Effector memory CD4-positive, alpha-beta T cell (primary cell): ENCODE results near the gene COL21A1.

Source experiments
- DNase-seq, 3 donors: peaks; one replicate each; pipeline ENCODE4 v3.0.0-alpha.2; 2020
- H3K27ac ChIP-seq: 2 replicates; pipeline ENCODE4 v1.7.0; 2013; ENCODE audit warnings: mild to moderate bottlenecking, low read length, moderate library complexity; ENCODE audit not compliant: insufficient read depth, poor library complexity, severe bottlenecking
- H3K27me3 ChIP-seq: replicated peaks from 2 replicates; pipeline ENCODE4 v1.7.0; 2013; ENCODE audit warnings: mild to moderate bottlenecking, low read length; ENCODE audit not compliant: insufficient read depth, control insufficient read depth, poor library complexity, severe bottlenecking
- H3K36me3 ChIP-seq: 2 replicates; pipeline ENCODE4 v1.7.0; 2013; ENCODE audit warnings: mild to moderate bottlenecking, low read length, moderate library complexity; ENCODE audit not compliant: control insufficient read depth, insufficient read depth
- H3K4me1 ChIP-seq: 2 replicates; pipeline ENCODE4 v1.7.0; 2013; ENCODE audit warnings: low read length, mild to moderate bottlenecking; ENCODE audit not compliant: control insufficient read depth, insufficient read depth, poor library complexity, severe bottlenecking
- H3K4me3 ChIP-seq: 2 replicates; pipeline ENCODE4 v1.7.0; 2013; ENCODE audit warnings: low read length, low read depth, mild to moderate bottlenecking; ENCODE audit not compliant: insufficient read depth, poor library complexity, severe bottlenecking
- H3K9me3 ChIP-seq: 2 replicates; pipeline ENCODE4 v1.7.0; 2013; ENCODE audit warnings: mild to moderate bottlenecking, low read length, moderate library complexity; ENCODE audit not compliant: control insufficient read depth

COL21A1 gene

DNA sequence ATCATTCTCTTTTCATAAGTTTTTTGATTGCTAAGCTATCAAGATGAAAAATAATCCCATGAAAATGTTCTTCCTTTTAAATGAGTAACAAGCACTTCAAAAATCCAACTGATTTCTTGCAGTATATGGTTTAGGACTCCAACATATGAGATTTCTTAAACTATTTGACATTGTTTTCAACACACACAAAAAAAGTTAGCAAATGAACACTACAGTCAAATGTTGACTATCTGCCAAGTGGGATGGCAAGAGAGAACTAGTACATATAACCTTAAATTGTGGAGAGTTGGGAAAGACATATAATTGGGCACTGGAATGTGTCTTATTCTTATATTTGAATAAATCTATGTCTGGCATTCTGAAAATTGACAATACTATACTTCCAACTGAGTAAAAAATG lies 15.6 kb downstream of the COL21A1 start:
- no peak for DNase-seq
- Histone ChIP-seq H3K9me3 (no peaks in the 10 kb centered on the region), H3K4me1 (no peaks in the 10 kb centered on the region), H3K27ac (no peak overlapping the region), H3K36me3 (no peaks in the 10 kb centered on the region), H3K27me3 (no peaks in the 10 kb centered on the region), H3K4me3 (no peak overlapping the region)

GRCh38 chr6:56230976-56231566 lies 16.3 kb downstream of the COL21A1 start:
- DNase-seq: no peak
- no peak overlapping the region for H3K4me3 ChIP-seq
- H3K36me3 ChIP-seq: no peaks in the 10 kb centered on the region
- H3K4me1 ChIP-seq: no peaks in the 10 kb centered on the region
- H3K27ac ChIP-seq: no peak overlapping the region
- no peaks in the 10 kb centered on the region for H3K27me3 ChIP-seq
- H3K9me3 ChIP-seq: no peaks in the 10 kb centered on the region

DNA sequence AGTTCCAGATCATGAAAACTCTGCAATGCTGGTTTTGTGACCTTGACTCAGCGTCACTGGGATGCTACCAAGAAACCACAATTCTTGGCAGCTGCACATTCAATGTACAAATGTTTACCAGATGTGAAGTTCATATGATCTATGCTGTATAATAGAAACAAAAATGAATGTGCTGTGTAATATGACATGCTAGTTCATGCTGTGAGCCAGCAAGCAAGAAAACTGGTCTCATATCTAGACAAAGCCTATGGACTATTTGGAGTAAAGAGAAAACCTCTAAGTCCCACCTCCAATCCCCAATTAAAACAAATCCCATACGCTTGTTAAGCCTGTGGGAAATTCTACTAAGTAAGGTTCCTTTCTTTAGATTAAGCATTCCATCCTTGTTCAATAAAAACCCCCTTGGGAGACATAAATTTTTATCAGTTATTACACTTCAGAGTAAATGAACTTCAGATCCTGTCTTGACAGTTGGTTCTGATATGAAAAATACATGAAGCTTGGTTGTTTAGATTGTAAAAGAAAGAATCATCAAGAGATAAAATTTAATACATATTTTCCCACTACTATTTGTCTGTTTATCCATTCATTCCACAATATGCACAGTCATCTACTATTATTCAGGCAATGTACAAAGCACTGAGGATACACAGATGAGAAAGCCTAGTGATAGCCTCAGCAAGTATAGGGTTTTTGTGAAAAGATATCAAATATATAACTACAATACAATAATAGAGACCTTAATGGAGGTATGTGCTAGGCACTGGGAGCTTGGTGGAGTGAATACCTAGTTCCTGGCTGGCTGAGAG lies 20.1 kb downstream of the COL21A1 start:
- no peak overlapping the region for H3K27ac ChIP-seq
- no peaks in the 10 kb centered on the region for H3K4me1 ChIP-seq
- DNase-seq: no peak
- H3K27me3 ChIP-seq: no peaks in the 10 kb centered on the region
- no peak overlapping the region for H3K4me3 ChIP-seq
- no peaks in the 10 kb centered on the region for H3K36me3 ChIP-seq
- no peaks in the 10 kb centered on the region for H3K9me3 ChIP-seq

GRCh38 chr6:56223995-56224394 lies 23.4 kb downstream of the COL21A1 start:
- no peaks in the 10 kb centered on the region for H3K36me3 ChIP-seq
- no peak for DNase-seq
- H3K27me3 ChIP-seq: no peaks in the 10 kb centered on the region
- no peaks in the 10 kb centered on the region for H3K9me3 ChIP-seq
- H3K27ac ChIP-seq: no peak overlapping the region
- H3K4me3 ChIP-seq: no peak overlapping the region
- H3K4me1 ChIP-seq: no peaks in the 10 kb centered on the region

GRCh38 chr6:56222499-56222898 lies 24.9 kb downstream of the COL21A1 start:
- no peak overlapping the region for H3K27ac ChIP-seq
- H3K4me1 ChIP-seq: no peaks in the 10 kb centered on the region
- H3K4me3 ChIP-seq: no peak overlapping the region
- no peaks in the 10 kb centered on the region for H3K36me3 ChIP-seq
- no peaks in the 10 kb centered on the region for H3K27me3 ChIP-seq
- no peak for DNase-seq
- no peaks in the 10 kb centered on the region for H3K9me3 ChIP-seq

GRCh38 chr6:56220078-56220477 lies 27.3 kb downstream of the COL21A1 start:
- H3K27me3 ChIP-seq: no peaks in the 10 kb centered on the region
- no peak for DNase-seq
- H3K4me3 ChIP-seq: no peak overlapping the region
- H3K9me3 ChIP-seq: no peaks in the 10 kb centered on the region
- no peaks in the 10 kb centered on the region for H3K4me1 ChIP-seq
- H3K27ac ChIP-seq: no peak overlapping the region
- no peaks in the 10 kb centered on the region for H3K36me3 ChIP-seq

DNA sequence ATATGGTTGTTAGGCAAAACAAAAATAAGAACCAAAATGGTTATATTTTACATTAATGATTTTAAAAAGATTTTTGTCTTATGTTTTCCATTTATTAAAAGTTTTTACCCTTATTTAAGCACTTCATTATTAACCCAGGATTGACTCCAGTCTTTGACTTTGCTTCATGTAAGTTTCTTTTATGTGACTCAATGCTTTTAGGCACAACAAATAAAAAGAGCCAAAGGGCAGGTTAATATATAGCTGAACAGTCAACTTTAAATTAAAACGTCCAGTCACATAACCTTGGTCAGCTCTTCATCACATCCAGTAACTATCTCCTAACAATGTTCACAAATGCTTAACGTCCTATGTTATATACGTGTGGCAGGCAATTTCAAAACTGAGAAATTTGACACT lies 32.7 kb downstream of the COL21A1 start:
- Histone ChIP-seq H3K36me3 (no peaks in the 10 kb centered on the region), H3K27me3 (no peaks in the 10 kb centered on the region), H3K9me3 (no peaks in the 10 kb centered on the region), H3K27ac (no peak overlapping the region), H3K4me3 (no peak overlapping the region), H3K4me1 (no peaks in the 10 kb centered on the region)
- DNase-seq: no peak

- no peak overlapping the region for H3K4me3 ChIP-seq
- H3K27ac ChIP-seq: no peak overlapping the region
- H3K4me1 ChIP-seq: no peaks in the 10 kb centered on the region
- DNase-seq: no peak
- no peaks in the 10 kb centered on the region for H3K27me3 ChIP-seq
- no peaks in the 10 kb centered on the region for H3K36me3 ChIP-seq
- H3K9me3 ChIP-seq: no peaks in the 10 kb centered on the region
Measured at GRCh38 chr6:56214041-56214702, 33.2 kb downstream of the COL21A1 start.

GRCh38 chr6:56211724-56212123 lies 35.7 kb downstream of the COL21A1 start:
- Histone ChIP-seq H3K27ac (no peak overlapping the region), H3K36me3 (no peaks in the 10 kb centered on the region), H3K27me3 (no peaks in the 10 kb centered on the region), H3K9me3 (no peaks in the 10 kb centered on the region), H3K4me3 (no peak overlapping the region), H3K4me1 (no peaks in the 10 kb centered on the region)
- DNase-seq: no peak

- Histone ChIP-seq H3K27me3 (no peaks in the 10 kb centered on the region), H3K9me3 (no peaks in the 10 kb centered on the region), H3K27ac (no peak overlapping the region), H3K36me3 (no peaks in the 10 kb centered on the region), H3K4me3 (no peak overlapping the region), H3K4me1 (no peaks in the 10 kb centered on the region)
- no peak for DNase-seq
Measured at GRCh38 chr6:56204134-56204533, 43.2 kb downstream of the COL21A1 start.
